IPS-20b (cell line): ENCODE results near the gene LGMN.
"Not testable (repeated sequence)": the region's sequence is repeated elsewhere in the genome, so short reads cannot be mapped to it uniquely, and the experiment has no call there.

ENCODE experiments used
- H3K27ac ChIP-seq: one replicate; pipeline ENCODE4 v1.5.1; 2013; ENCODE audit warnings: low read length
- H3K27me3 ChIP-seq: 2 replicates; pipeline ENCODE4 v1.6.1; 2013; ENCODE audit warnings: mild to moderate bottlenecking, low read length, inconsistent platforms; ENCODE audit not compliant: insufficient read depth
- H3K36me3 ChIP-seq: 2 replicates; pipeline ENCODE4 v1.6.1; 2013; ENCODE audit warnings: low read depth, mild to moderate bottlenecking, inconsistent platforms, low read length, moderate library complexity; ENCODE audit not compliant: insufficient read depth
- H3K4me1 ChIP-seq: 2 replicates; pipeline ENCODE4 v1.6.1; 2013; ENCODE audit warnings: mild to moderate bottlenecking, control low read depth, inconsistent platforms, low read length, moderate library complexity; ENCODE audit not compliant: insufficient read depth
- H3K4me3 ChIP-seq: 2 replicates; pipeline ENCODE4 v1.5.1; 2013; ENCODE audit warnings: mild to moderate bottlenecking, low read length, inconsistent platforms
- H3K9ac ChIP-seq: 2 replicates; pipeline ENCODE4 v1.6.1; 2013; ENCODE audit warnings: low read depth, mild to moderate bottlenecking, inconsistent platforms, low read length, moderate library complexity
- H3K9me3 ChIP-seq: 2 replicates; pipeline ENCODE4 v1.6.1; 2013; ENCODE audit warnings: mild to moderate bottlenecking, low read depth, low read length, inconsistent platforms; ENCODE audit not compliant: insufficient read depth

The LGMN gene

DNA sequence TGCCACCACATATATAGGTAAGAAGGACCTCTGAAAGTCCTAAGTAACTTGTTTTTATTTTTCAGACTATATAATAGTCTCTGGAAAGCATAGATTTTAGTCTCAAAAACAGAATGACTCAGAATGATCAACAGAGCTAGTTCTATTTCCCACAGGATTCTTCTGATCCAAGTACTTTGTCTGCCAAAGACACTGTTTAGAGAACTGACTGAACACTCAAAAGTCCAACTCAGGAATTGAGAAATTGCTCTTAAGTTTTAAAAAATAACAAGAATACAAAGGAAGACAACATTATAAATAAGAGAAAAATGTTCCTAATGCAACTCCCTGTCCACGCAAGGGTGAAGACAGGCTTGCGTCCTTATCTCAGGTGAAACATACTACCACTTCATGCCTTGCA, 29.0 kb downstream of the LGMN start:
- Histone ChIP-seq H3K36me3 (no peaks in the 10 kb centered on the region; the same call in 1 of the 2 replicates), H3K27me3 (no peaks in the 10 kb centered on the region), H3K9me3 (no peaks in the 10 kb centered on the region), H3K27ac (no peak overlapping the region), H3K4me3 (no peak overlapping the region), H3K9ac (no peak overlapping the region), H3K4me1 (no peaks in the 10 kb centered on the region)

DNA sequence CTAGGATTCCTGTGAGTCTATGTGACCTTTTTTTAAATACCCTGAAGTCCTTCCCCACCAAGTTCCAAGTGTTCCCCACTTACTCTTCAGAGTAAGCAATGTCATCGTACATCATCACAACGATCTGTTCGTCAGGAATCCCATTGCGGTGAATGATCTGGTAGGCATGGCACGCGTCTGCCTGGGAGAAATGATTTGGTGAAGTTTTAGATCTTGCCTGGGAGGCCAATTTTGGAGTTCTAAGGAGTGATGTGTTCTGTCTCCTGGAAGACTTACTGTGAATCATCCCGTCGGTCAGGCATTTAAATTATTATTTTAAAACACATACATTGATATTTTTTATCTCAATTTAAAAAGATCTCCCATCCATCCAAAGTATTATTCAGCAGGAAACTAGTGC, 29.8 kb downstream of the LGMN start:
- Histone ChIP-seq H3K36me3 (peaks cover 5% of the 10 kb centered on the region; the same call in 1 of the 2 replicates), H3K4me3 (no peak overlapping the region), H3K9ac (no peak overlapping the region), H3K4me1 (no peaks in the 10 kb centered on the region), H3K27ac (no peak overlapping the region), H3K9me3 (no peaks in the 10 kb centered on the region), H3K27me3 (no peaks in the 10 kb centered on the region)

- Histone ChIP-seq H3K36me3 (peaks cover 8% of the 10 kb centered on the region; the same call in 1 of the 2 replicates), H3K4me1 (no peaks in the 10 kb centered on the region), H3K9ac (no peak overlapping the region), H3K27ac (no peak overlapping the region), H3K9me3 (no peaks in the 10 kb centered on the region), H3K4me3 (no peak overlapping the region), H3K27me3 (no peaks in the 10 kb centered on the region)
Observed at GRCh38 chr14:92717571-92718042, 30.8 kb downstream of the LGMN start.

DNA sequence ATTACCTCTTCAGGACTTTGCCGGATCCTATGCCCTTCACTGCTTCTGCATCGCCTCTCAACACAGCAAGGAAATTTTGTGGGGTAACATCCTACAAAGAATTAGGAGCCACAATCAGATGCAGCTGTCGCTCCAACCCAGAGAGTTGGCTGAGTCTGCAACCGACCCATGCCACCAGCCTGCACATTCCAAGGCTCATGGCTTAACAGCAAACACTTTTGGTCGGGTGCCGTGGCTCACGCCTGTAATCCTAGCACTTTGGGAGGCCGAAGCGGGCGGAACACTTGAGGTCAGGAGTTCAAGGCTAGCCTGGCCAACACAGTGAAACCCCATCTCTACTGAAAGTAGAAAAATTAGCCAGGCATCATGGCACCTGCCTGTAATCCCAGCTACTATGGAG, 32.3 kb downstream of the LGMN start:
- Histone ChIP-seq H3K9me3 (no peaks in the 10 kb centered on the region), H3K27ac (no peak overlapping the region), H3K4me1 (no peaks in the 10 kb centered on the region), H3K4me3 (no peak overlapping the region), H3K9ac (no peak overlapping the region), H3K36me3 (peaks cover 18% of the 10 kb centered on the region; the same call in 1 of the 2 replicates), H3K27me3 (no peaks in the 10 kb centered on the region)

DNA sequence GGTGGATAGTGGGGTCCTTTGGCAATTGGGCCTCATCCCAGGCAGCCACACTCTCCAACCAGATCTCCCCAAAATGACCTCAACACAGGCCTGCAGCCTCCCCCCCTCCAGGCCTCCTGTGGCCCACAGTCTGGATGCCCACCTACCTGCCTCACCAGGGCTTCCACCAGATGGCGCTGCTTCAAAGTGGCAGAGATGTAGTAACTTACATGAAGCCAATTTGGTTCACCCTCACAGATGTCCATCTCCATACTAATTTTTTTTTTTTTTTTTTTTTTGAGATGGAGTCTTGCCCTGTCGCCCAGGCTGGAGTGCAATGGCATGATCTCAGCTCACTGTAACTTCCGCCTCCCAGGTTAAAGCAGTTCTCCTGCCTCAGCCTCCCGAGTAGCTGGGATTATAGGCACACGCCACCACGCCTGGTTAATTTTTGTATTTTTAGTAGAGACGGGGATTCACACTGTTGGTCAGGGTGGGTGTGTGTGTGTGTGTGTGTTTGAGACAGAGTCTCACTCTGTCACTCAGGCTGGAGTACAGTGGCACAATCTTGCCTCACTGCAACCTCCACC, 33.6 kb downstream of the LGMN start:
- not testable (repeated sequence) for H3K9me3 ChIP-seq, H3K9ac ChIP-seq, H3K27ac ChIP-seq, H3K4me1 ChIP-seq, H3K27me3 ChIP-seq, H3K4me3 ChIP-seq
- peaks cover 28% of the 10 kb centered on the region; the same call in 1 of the 2 replicates for H3K36me3 ChIP-seq

- peaks cover 37% of the 10 kb centered on the region; the same call in 1 of the 2 replicates for H3K36me3 ChIP-seq
- H3K4me3 ChIP-seq, result no peak overlapping the region
- no peak overlapping the region for H3K27ac ChIP-seq
- H3K9ac ChIP-seq, result no peak overlapping the region
- peaks cover 7% of the 10 kb centered on the region; the same call in 1 of the 2 replicates for H3K4me1 ChIP-seq
- H3K27me3 ChIP-seq, result no peaks in the 10 kb centered on the region
- H3K9me3 ChIP-seq, result no peaks in the 10 kb centered on the region
Observed at GRCh38 chr14:92712654-92713051, 35.8 kb downstream of the LGMN start.

DNA sequence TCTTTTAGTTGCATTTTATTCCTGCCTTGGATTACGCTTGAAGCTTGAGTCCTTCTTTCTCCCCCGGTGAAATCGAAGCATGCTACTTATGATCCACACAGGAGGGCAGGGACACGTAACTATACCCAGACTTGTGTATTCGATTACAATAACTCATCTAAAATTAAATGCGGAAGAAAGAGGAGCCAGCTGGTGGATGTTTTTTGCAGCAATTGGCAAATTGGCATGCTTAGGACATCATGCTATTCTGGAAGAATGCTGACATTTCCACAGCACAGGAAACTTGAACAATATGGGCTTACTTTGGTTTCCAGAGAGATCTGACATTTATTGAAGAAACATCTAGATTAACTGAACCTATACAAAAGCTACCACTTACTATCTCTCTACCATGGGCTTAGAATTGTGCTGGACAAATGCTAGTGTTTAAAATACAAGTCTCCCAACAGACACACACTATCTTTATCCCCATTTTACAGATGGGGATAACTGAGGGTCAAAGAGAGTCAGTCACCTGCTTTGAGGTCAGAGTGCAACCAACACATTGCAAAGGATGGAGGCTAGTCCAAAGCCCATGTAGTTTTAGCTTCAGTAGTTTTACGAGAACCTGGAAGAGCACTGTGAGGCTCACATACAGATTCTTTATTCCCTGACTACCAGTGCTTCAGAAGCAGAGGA, 36.3 kb downstream of the LGMN start:
- no peak overlapping the region for H3K4me3 ChIP-seq
- H3K27ac ChIP-seq, result no peak overlapping the region
- peaks cover 40% of the 10 kb centered on the region for H3K36me3 ChIP-seq
- H3K9me3 ChIP-seq, result no peaks in the 10 kb centered on the region
- no peaks in the 10 kb centered on the region for H3K27me3 ChIP-seq
- no peak overlapping the region for H3K9ac ChIP-seq
- peaks cover 7% of the 10 kb centered on the region; the same call in 1 of the 2 replicates for H3K4me1 ChIP-seq

GRCh38 chr14:92710001-92710341, 38.5 kb downstream of the LGMN start:
- Histone ChIP-seq H3K4me1 (peaks cover 7% of the 10 kb centered on the region; the same call in 1 of the 2 replicates), H3K27me3 (no peaks in the 10 kb centered on the region)

DNA sequence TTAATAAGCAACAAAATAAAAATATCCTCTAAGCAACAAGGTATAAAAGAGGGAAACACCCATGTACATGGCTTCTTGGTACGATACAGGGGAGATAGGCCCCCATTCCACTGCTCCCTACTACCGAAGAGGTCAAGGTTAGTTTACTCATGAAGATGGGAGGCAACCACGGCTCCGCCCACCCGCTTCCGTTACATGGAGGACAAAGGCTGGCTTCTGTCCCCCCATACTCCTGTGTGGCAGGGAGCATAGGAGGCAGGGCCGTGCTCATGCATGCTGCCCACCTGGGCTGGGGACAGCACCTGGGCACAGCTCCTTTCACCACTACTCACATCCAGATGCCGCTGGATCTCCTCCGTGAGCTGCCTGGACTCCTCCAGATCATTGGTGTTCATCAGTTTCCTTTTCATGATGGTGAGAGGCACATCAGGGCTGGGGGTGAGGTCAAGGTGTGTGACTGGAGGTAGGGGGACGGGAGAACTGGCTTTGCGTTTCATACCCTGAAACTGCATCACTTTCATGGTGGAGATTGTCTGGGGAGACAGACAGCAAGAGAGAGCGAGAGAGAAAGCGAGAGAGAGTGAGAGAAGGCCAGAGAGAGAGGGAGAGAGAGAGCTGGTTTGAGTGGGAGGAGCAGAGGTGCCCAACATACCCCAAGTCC, 39.0 kb downstream of the LGMN start:
- H3K27me3 ChIP-seq, result no peaks in the 10 kb centered on the region
- peaks cover 57% of the 10 kb centered on the region for H3K36me3 ChIP-seq
- no peak overlapping the region for H3K9ac ChIP-seq
- no peak overlapping the region for H3K27ac ChIP-seq
- H3K4me3 ChIP-seq, result no peak overlapping the region
- no peaks in the 10 kb centered on the region for H3K9me3 ChIP-seq
- peaks cover 7% of the 10 kb centered on the region; the same call in 1 of the 2 replicates for H3K4me1 ChIP-seq

More at GRCh38 chr14:92710001-92710341, 38.5 kb downstream of the LGMN start:
- Histone ChIP-seq H3K36me3 (peaks cover 54% of the 10 kb centered on the region), H3K9me3 (no peaks in the 10 kb centered on the region), H3K4me3 (no peak overlapping the region), H3K27ac (no peak overlapping the region), H3K9ac (no peak overlapping the region)

DNA sequence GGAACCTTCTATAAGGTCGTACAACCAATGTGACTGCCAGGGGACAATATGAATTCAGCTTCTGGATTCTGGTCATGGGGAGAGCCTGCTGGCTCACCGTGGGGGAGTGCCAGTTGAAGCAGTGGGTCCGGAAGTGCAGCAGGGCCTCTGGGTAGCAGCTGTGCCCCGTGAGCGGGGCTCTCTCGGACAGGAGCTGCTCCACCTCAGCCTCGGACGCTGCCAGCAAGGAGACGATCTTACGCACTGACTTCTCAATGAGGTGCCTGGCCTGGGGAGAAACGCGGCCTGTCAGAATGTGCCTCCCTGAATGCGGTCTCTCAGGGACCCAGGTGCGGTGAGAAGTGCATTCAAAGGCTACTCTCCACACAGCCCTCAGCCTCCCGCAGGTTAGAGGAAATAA, 42.0 kb downstream of the LGMN start:
- Histone ChIP-seq H3K4me1 (peaks cover 7% of the 10 kb centered on the region; the same call in 1 of the 2 replicates), H3K9ac (no peak overlapping the region), H3K4me3 (no peak overlapping the region), H3K9me3 (no peaks in the 10 kb centered on the region), H3K36me3 (peaks cover 49% of the 10 kb centered on the region), H3K27me3 (no peaks in the 10 kb centered on the region), H3K27ac (no peak overlapping the region)

GRCh38 chr14:92704821-92705220, 43.6 kb downstream of the LGMN start:
- no peaks in the 10 kb centered on the region for H3K27me3 ChIP-seq
- H3K9me3 ChIP-seq, result no peaks in the 10 kb centered on the region
- H3K4me1 ChIP-seq, result peaks cover 7% of the 10 kb centered on the region; the same call in 1 of the 2 replicates
- H3K4me3 ChIP-seq, result no peak overlapping the region
- H3K9ac ChIP-seq, result no peak overlapping the region
- H3K27ac ChIP-seq, result no peak overlapping the region
- H3K36me3 ChIP-seq, result peaks cover 37% of the 10 kb centered on the region
